HG03045 (cell line): ENCODE measurements around the gene SLC2A9.
"Not testable (repeated sequence)": the region's sequence is repeated elsewhere in the genome, so short reads cannot be mapped to it uniquely, and the experiment has no call there.

Experiments
- ATAC-seq: cut with Tn5 transposase; IDR thresholded peaks from one replicate; pipeline ENCODE4 v1.9.1; 2021; ENCODE audit warnings: mild to moderate bottlenecking, moderate library complexity; ENCODE audit not compliant: unreplicated experiment

Gene SLC2A9

DNA sequence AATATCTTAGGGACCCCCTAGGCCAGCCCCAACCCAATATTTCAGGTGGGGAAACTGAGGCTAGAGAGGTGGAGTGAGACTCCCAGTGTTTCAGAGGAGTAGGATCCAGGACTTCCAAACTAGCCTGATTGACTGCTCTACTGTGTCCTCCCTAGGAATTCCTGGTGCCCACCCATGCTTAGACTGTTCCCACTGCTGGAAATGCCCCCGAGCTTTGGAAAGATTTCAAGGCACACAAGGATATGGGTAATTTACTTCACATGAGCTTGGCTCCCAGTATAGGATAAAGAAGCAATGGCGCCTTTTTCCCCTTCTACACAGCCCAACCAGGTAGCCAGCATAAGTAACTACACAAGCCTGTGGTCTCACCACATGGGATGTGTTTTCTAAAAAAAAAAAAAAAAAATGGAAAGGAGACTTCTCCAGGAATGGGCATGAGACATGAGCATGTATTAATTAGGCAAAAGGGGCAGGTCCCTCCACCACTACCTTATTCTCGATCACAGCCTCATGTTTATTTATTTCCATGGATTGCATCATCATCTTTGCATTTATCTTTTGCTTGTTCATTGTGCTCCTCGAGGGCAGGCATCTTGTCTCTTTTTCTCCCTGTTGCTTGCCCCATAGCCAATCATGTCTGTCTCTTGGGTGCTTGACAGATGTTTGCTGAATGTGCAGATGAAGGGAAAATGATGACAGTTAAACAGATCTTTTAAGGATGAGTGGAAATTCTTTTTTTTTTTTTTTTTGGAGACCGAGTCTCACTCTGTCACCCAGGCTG is 173.1 kb downstream of the SLC2A9 start:
- no peak for ATAC-seq

DNA sequence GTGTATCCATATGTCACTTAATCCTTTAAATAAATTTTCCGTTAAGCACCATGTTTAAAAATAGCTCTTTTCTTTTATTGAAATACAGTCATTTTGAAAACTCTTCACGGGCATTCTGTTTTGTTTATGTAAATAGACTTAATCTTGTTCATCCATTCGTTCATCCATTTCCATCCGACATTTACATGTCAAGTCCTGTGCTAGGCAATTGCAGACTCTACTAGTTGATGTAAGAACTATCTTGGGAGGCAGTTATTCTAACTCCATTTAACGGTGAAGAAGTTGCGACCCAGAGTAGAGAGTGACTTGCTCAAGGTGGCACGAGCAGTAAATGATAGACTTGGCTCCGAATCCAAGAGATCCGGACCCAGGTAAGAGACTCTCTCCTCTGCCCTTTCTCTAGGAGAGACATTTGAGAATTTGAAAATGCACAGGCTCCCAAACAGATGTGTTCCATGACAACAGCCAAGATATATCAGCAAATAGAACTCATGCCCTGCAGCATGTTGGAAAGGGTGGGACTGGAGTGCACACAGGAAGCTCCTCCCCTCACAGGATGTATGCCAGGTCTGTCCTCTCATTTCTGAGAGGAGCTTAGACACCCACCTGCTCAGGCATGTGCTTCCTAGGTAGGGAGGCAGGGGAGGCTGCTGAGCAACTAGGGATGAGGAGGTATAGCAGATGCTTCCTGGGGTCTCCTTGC is 175.4 kb downstream of the SLC2A9 start:
- ATAC-seq = no peak

DNA sequence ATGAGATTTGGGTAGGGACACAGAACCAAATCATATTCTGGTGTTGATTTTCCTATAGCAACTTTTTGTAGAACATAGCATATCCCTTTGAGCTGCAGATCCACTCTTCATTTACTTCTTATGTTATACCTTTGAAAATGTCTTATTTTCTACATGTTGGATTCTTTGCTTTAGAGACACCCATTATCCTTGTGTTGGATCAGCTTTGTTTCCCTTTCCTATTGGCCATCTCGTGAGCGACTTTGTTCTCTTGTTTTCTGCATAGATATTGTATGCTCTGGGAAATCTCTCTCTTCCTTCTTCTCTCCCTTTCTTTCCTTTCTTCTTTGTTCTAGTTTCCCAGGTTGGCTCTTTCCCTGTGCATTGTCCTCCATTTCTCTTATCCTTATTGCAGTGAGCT is 180.2 kb downstream of the SLC2A9 start:
- no peak for ATAC-seq

DNA sequence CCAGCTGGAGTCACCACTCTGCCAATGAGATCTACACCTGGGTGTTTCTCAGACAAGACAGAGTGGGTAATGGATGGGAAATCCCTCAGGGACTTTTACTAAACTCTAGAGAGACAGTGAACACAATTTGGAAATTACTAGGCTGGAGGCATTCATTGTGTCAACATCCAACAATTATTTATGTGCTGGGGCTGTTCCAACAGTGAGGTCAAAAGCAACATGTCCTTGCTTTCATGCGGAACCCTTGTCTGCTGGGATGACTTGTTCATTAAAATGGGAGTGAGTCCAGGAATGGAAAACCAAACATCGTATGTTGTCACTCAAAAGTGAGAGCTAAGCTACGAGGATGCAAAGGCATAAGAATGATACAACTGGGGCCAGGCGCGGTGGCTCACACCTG is 185.9 kb downstream of the SLC2A9 start:
- no peak for ATAC-seq

DNA sequence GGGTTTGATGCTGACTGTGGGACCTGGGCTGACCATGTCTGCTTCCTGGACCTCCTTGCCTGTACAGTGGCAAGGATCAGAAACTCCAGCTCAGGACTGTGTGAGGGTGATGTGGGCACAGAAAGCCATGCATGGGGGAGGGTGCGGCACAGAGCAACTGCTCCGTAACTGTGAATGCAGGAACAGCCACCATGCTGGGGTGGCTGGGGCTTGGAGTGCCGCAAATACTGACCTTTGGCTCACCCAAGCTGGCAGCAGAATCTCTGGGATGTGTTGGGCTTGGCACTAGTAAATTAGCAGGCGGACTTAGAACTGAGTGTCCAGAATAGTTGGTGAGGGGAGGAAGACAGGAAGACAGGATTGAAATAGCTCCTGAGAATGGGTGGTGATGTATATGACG is 187.9 kb downstream of the SLC2A9 start:
- no peak for ATAC-seq

DNA sequence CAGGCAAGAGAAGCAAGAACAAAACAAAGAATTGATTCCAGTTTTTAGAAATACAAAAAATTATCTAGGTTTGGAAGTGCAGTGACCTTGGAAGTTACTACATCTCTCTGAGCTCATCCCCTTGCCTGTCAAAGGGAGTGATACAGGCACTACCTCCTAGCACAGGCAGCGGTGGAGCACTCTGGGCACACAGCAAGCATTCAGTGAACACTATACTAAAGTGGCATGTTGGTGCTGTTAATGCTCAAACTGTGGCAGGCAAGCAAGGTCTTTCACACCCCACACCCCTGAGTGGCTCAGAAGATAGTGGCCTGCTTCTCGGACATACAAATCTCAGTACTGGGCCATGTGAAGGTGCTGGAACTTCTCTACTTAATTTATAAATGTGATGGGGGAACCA is 188.7 kb downstream of the SLC2A9 start:
- ATAC-seq = no peak

DNA sequence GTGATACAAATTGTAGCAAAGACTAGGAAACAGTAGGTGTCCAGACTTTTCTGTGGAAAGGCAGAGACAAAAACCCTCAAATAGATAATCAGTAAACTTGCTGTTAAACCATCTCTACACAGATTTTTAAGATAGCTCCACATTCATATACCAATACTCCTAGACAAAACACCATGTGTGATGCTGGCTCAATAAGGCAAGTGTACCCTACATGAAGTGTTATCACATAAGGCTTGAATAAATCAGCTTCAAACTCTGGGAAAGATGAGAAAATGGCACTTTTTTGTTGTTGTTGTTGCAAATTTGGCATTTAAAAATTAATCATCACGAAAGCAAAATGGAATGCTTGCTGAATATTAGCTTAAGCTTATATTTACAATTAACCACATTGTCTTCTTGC is 194.7 kb downstream of the SLC2A9 start:
- ATAC-seq = no peak

DNA sequence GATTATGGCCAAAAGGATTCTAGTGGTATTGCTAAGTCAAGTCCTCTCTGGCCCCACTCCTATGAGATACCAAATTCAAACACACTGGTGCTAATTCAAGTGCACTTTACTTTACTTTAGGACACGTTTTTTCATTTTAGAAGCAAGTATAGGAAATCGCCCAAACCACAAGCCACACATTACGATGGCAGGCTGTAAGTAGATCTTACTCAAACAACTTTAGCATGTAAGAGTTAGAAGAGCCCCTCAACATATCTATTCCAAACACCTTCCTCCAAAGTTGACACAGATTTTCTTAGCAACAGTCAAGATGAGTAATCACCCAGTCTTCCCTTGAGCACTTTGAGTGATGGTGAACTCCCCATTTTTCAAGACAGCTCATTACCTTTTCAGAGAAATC is 196.2 kb downstream of the SLC2A9 start:
- no peak for ATAC-seq

DNA sequence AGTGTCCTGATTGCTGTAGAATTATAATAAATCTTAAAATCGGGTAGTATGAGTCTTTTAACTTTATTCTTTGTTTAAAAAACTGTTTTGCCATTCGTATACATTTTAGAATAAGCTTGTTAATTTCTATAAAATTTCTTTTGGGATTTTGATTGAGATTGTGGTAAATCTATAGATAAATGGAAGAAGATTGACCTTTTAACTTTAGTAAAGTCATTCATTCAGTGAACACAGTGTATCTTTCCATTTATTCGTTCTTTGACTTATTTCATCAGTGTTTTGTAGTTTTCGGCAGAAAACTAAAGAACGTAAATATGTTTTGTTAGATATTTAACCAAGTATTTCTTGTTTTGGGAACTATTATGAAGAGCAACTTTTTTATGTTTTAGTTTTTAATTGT is 201.0 kb downstream of the SLC2A9 start:
- ATAC-seq = no peak

DNA sequence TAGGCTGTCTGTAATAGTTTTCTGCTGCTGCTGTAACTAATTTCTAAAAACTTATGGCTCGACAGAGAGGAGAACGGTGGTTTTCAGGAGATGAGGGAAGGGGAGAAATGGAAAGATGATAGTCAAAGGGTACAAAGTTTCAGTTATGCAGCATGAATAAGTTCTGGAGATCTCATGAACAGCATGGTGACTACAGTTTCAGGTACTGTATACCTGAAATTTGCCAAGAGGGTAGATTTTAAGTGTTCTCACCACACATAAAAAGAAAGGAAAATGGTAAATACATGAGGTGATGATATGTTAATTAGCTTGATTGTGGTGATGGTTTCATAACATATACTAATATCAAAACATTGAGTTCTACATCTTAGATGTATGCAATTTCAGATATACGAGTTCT is 205.0 kb downstream of the SLC2A9 start:
- no peak for ATAC-seq

DNA sequence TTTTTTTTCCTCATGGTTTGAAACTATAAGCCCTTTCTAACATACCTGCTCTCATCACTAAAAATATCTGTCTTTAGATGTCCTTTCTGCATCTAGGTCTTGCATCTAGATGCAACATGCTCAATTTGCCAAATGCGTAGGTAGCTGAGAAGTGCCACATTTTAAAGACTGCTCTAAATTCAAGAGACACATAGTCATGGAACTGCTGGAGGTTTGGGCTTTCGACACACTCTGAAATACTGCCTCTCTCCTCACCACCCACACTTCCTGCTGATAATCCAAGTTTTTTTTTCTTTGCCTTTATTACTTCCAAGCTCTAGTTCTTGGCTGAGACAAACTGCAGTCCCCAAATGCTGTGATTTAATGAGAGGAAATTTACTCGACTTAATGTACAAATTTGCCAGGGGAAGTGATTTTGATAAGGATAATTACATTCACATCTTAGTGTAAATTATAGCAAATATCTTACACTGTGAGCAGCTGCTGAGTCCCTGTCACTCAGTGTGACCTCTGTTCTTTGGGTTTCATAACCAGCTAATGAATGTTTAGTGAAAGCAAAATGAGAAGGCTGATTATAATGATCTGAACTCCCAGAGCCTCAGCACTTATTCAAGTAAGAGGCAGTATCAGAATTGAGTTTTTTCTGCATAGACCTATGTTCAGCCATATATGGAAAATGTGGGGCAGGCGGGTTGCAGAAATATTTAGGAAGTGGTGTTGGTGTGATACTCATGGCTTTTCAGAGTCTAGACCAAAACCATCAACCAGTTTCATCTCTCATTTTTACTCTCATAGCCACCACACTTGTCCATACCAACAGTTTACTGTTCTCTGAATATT is 208.6 kb downstream of the SLC2A9 start:
- peak; percentile 88 for ATAC-seq

DNA sequence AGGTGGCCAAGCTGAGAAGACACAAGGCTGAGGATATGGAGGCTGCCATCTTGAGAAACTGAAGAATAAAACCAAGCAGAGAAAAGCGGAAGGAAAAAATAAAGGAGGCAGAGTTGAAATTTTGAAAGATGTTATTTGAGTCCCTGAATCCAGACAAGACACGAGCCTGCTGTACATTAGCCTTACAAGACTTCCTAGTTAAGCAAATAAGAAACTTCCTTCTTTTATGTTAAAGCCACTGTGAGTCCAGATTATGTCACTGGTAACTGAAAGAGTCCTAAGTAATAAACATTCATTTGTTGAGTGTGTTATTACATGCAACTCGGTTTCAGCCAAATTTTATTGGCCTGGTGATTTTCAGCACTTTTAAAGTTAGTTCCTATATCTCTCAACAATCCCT is 209.5 kb downstream of the SLC2A9 start:
- no peak for ATAC-seq

DNA sequence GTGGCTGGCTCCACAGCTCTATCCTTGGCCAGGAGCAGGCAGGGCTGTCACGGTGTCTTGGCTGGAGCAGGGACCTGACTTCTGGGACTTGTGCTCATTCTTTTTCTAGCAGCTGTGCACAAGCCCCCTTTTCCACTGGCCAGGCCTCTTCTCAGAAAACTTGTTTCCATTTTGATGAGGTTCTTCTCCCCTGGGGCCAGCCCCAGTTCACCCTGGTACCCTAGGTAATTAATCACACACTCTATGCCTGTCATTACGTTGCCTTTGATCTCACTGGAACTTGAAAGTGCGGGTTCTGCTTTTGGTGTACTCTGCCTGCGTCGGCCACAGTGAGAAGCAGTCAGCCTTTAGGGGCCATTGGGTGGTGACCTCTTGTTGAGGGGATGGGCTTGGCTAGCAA is 213.2 kb downstream of the SLC2A9 start:
- ATAC-seq = no peak

DNA sequence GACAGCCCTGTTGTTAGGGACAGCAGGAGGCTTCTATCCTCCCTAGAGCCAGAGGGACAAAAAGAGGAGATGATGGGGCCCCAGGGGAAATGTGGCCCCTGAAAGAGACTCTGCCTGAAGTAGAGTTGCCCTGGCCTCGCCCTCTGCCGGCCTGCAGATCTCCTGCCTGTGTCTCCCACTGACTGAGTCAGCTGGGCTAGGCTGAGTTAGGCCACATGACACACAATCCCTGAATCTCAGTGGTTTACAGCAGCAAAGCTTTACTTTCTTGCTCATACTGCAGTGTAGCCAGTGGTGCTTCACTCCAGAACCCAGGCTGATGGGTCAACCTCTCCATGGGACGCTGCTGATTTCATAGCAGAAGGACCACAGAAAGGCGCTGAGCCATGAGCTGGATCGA is 216.4 kb downstream of the SLC2A9 start:
- ATAC-seq = no peak

DNA sequence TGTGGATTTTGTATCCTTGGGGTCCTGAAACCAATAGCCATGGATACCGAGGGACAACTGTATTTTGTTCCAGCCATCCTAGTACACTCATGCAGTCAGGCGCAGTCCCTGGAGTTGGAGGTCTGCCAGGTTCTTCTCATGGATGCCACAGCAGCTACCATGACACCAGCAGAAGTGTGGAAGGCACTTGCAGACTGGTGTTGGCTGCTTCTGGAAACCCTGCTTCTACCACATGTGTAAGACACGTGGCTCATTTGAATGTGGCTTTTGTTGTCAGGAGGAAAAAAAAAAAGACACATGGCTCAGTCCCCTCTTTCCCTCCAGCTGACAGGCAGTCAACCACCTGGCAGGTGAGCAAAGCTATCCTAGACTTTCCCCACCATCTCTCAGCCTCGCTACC is 220.4 kb downstream of the SLC2A9 start:
- ATAC-seq = no peak

DNA sequence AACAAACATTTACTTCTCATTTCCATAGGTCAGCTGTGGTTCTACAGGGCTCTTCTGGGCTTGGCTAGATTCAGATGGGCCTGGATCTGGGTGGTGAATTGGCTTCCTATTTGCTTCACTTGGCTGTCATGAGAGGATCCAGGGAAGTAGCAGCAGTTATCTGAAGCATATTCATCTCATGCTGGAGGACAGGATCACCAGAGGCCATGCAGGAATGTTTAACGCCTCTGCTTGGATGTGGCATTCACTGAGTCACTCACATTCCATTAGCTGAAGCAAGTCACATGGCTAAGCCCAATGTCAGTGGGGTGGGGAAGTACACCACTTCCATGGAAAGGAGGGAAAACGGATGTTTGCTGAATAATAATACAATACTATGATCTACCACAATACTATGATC is 224.7 kb downstream of the SLC2A9 start:
- ATAC-seq = not testable (repeated sequence)

DNA sequence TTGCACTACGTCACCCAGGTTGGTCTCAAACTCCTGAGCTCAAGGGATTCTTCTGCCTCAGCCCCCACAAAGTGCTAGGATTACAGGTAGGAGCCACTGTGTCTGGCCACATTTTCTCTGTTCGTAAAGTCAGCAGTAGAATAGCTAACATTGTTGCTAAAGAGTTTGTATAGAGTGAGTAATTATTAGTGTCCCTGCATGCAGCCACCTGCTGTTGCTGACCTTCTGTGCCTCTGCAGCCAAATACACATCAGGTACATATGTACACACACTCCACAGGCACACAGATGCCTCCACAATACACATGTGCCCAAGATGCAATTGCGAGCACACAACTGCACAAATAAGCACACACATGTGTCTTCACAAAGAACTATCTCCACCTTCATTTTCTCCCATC is 228.9 kb downstream of the SLC2A9 start:
- no peak for ATAC-seq

DNA sequence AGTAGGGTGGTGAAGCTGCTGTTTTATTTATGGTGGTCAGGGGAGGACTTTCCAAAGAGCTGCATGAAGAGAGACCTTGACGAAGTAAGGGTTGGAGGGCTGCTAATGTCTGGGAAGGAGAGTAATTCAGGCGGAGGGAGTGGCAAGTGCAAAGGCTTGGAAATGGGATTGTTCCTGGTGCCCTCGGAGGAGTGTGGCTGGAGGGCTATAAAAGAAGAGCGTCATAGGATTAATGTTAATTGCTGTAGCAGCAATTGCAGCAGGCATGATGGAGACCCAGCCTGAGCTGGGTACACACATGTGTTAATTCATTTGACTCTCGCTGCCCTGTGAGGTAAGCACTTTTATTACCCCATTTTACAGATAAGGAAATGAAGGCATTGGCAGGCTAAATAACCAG is 235.4 kb downstream of the SLC2A9 start:
- ATAC-seq = not testable (repeated sequence)

DNA sequence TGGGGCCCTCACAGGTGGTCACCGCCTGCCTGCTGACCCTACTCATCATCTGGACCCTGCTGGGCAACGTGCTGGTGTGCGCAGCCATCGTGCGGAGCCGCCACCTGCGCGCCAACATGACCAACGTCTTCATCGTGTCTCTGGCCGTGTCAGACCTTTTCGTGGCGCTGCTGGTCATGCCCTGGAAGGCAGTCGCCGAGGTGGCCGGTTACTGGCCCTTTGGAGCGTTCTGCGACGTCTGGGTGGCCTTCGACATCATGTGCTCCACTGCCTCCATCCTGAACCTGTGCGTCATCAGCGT is 239.2 kb downstream of the SLC2A9 start:
- no peak for ATAC-seq

DNA sequence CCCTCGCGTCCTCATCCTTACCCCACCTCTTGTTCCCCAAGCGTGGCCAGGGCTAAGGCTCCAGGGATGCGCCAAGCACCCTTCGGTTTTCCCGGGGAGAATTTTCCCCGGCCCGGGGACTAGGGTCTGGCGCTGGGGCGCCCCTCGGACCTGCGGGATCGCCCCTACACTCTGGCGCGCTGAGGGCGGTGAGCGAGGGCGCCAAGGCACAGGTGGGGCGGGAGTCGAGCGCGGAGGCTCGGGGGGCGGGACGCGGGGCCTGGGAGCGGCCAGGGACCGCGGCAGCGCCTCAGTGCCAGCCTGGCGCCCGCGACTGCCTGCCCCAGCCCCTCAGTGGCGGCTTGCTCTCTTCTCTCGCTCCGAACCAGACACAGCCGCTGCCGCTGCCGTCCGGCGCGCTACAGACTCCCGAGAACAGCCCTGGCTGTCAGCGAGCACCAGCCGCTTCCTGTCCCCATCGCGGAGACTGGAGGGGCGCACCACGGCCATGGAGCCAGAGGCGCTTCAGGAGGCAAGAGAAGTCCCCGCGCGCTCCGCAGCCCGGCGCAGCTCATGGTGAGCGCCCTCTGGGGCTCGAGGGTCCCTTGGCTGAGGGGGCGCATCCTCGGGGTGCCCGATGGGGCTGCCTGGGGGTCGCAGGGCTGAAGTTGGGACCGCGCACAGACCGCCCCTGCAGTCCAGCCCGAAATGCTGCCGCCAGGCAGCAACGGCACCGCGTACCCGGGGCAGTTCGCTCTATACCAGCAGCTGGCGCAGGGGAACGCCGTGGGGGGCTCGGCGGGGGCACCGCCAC is 239.8 kb downstream of the SLC2A9 start, which contains the start of gene DRD5:
DRD5 (plus strand) TSS at position 292 of the 793 bp plus-strand sequence; CDS start at position 688, 396 bp downstream.
- ATAC-seq = no peak
